H1 (cell line): ENCODE data around the gene FIP1L1. TPM values are rescaled to one million over a fixed set of nuclear protein-coding genes. Genes with fewer than 3 reads are reported as not detected.
"Not testable (repeated sequence)": the region's sequence is repeated elsewhere in the genome, so short reads cannot be mapped to it uniquely, and the experiment has no call there.

ENCODE experiments used
- CTCF ChIA-PET: fragments of 300-600 bp; sonication (Branson Sonifier 250); formaldehyde crosslinking; loops from one replicate; lab custom pipeline; 2021; ENCODE audit not compliant: partially characterized antibody; lab: Charles Lee
- POLR2A ChIA-PET: fragments of 300-600 bp; sonication (Branson Sonifier 250); formaldehyde crosslinking; loops from one replicate; lab custom pipeline; 2021; ENCODE audit warnings: inconsistent platforms; ENCODE audit not compliant: partially characterized antibody; lab: Charles Lee
- DNase-seq, 2 experiments: peaks; one replicate each; pipeline versions ENCODE4 v3.0.0 to v3.0.0-alpha.2; 2010 to 2022; ENCODE audit warnings: low spot score in 2 of 2, low read depth in 1 of 2, mixed read lengths in 1 of 2
- FAIRE-seq: peaks from 2 replicates; lab custom pipeline; 2011; peaks lifted over from hg19 to GRCh38; lab: Jason Lieb, UNC
- H2AFZ ChIP-seq: 2 replicates; pipeline ENCODE4 v1.8.1; 2012; ENCODE audit warnings: low read length, inconsistent platforms
- H2AK5ac ChIP-seq: 2 replicates; pipeline ENCODE4 v1.6.1; 2013; ENCODE audit warnings: low read depth, low read length
- H2BK120ac ChIP-seq: replicated peaks from 2 replicates; pipeline ENCODE3; 2013; ENCODE audit warnings: low read depth, low read length, inconsistent platforms
- H2BK12ac ChIP-seq: 2 replicates; pipeline ENCODE4 v1.6.1; 2013; ENCODE audit warnings: low read depth, low read length
- H2BK15ac ChIP-seq: 2 replicates; pipeline ENCODE4 v1.6.1; 2013; ENCODE audit warnings: low read length
- H2BK20ac ChIP-seq: 2 replicates; pipeline ENCODE4 v1.6.1; 2013; ENCODE audit warnings: low read length
- H2BK5ac ChIP-seq: 2 replicates; pipeline ENCODE4 v1.6.1; 2013; ENCODE audit warnings: low read depth, low read length
- H3K14ac ChIP-seq: 2 replicates; pipeline ENCODE4 v1.6.1; 2013; ENCODE audit warnings: inconsistent platforms; ENCODE audit not compliant: insufficient read length
- H3K18ac ChIP-seq: 2 replicates; pipeline ENCODE4 v1.6.1; 2013; ENCODE audit warnings: low read length; ENCODE audit errors: extremely low read depth
- H3K23ac ChIP-seq: 2 replicates; pipeline ENCODE4 v1.6.1; 2013; ENCODE audit warnings: inconsistent platforms; ENCODE audit not compliant: insufficient read length
- H3K23me2 ChIP-seq: 2 replicates; pipeline ENCODE4 v1.6.1; 2013; ENCODE audit warnings: low read depth, low read length
- H3K27ac ChIP-seq: 2 replicates; pipeline ENCODE4 v1.6.1; 2011; ENCODE audit warnings: low read depth, low read length, inconsistent platforms
- H3K27me3 ChIP-seq, 4 experiments: replicated peaks in 1 of 4; 1 replicate in 1 of 4; 2 replicates in 3 of 4; pipeline versions ENCODE4 v1.6.1 to v1.8.1; 2011 to 2013; ENCODE audit warnings: low read length in 3 of 4, mild to moderate bottlenecking in 3 of 4, inconsistent platforms in 2 of 4, mixed read lengths in 2 of 4, moderate library complexity in 1 of 4; ENCODE audit not compliant: control insufficient read depth in 3 of 4, insufficient read depth in 3 of 4; ENCODE audit errors: extremely low read depth in 1 of 4
- H3K36me3 ChIP-seq, 4 experiments: 2 replicates each; pipeline versions ENCODE4 v1.6.1 to v1.8.1; 2011 to 2013; ENCODE audit warnings: mild to moderate bottlenecking in 4 of 4, low read length in 3 of 4, moderate library complexity in 2 of 4, control low read depth in 1 of 4, inconsistent platforms in 1 of 4; ENCODE audit not compliant: insufficient read depth in 4 of 4, control insufficient read depth in 2 of 4
- H3K4ac ChIP-seq: replicated peaks from 2 replicates; pipeline ENCODE3; 2013; ENCODE audit warnings: low read length, low read depth, mixed read lengths, inconsistent platforms; ENCODE audit not compliant: insufficient read length
- H3K4me1 ChIP-seq, 4 experiments: replicated peaks in 1 of 4; 1 replicate in 1 of 4; 2 replicates in 3 of 4; pipeline versions ENCODE4 v1.6.1 to v1.8.1; 2011 to 2013; ENCODE audit warnings: low read length in 3 of 4, inconsistent platforms in 2 of 4, mixed read lengths in 1 of 4; ENCODE audit not compliant: insufficient read depth in 4 of 4, control insufficient read depth in 3 of 4
- H3K4me2 ChIP-seq, 2 experiments: 2 replicates each; pipeline versions ENCODE4 v1.6.1 to v1.8.1; 2011 to 2013; ENCODE audit warnings: low read depth in 2 of 2, low read length in 2 of 2, control low read depth in 1 of 2, inconsistent platforms in 1 of 2, mild to moderate bottlenecking in 1 of 2; ENCODE audit not compliant: insufficient read depth in 1 of 2
- H3K4me3 ChIP-seq, 4 experiments: fragments of 200-600, 300-600 bp in 1 of 4; sonication (generic), shearing (Covaris generic), sonication (Bioruptor Twin) in 1 of 4; 2 replicates each; pipeline versions ENCODE4 v1.5.1 to v1.8.1; 2011 to 2016; ENCODE audit warnings: low read length in 4 of 4, low read depth in 3 of 4, control low read depth in 2 of 4, inconsistent platforms in 2 of 4, mild to moderate bottlenecking in 2 of 4, mixed read lengths in 1 of 4, moderate library complexity in 1 of 4; ENCODE audit not compliant: insufficient read depth in 2 of 4; ENCODE audit errors: extremely low read depth in 1 of 4
- H3K56ac ChIP-seq: replicated peaks from 2 replicates; pipeline ENCODE3; 2013; ENCODE audit warnings: low read depth, mild to moderate bottlenecking, mixed read lengths, low read length, inconsistent platforms; ENCODE audit not compliant: insufficient read length
- H3K79me1 ChIP-seq: 2 replicates; pipeline ENCODE4 v1.6.1; 2013; ENCODE audit warnings: low read depth, low read length, control low read depth
- H3K79me2 ChIP-seq, 2 experiments: 2 replicates each; pipeline versions ENCODE4 v1.6.1 to v1.8.1; 2012 to 2013; ENCODE audit warnings: low read length in 2 of 2, mild to moderate bottlenecking in 2 of 2, inconsistent platforms in 1 of 2; ENCODE audit not compliant: insufficient read depth in 2 of 2, control insufficient read depth in 1 of 2
- H3K9ac ChIP-seq, 4 experiments: replicated peaks in 1 of 4; 1 replicate in 1 of 4; 2 replicates in 3 of 4; pipeline versions ENCODE4 v1.6.1 to v1.8.1; 2011 to 2013; ENCODE audit warnings: low read depth in 3 of 4, low read length in 3 of 4, control low read depth in 2 of 4, mild to moderate bottlenecking in 2 of 4, moderate library complexity in 2 of 4, inconsistent platforms in 1 of 4; ENCODE audit errors: extremely low read depth in 1 of 4
- H3K9me3 ChIP-seq, 2 experiments: 2 replicates each; pipeline versions ENCODE4 v1.6.1 to v1.8.1; 2012 to 2013; ENCODE audit warnings: mild to moderate bottlenecking in 2 of 2, moderate library complexity in 2 of 2, control low read depth in 1 of 2, inconsistent platforms in 1 of 2, low read depth in 1 of 2, low read length in 1 of 2, mixed read lengths in 1 of 2; ENCODE audit not compliant: insufficient read depth in 2 of 2
- H4K20me1 ChIP-seq, 2 experiments: replicated peaks in 1 of 2; 2 replicates each; pipeline versions ENCODE3 to v1.8.1; 2011 to 2013; ENCODE audit warnings: inconsistent platforms in 2 of 2, low read length in 2 of 2, mild to moderate bottlenecking in 1 of 2; ENCODE audit not compliant: insufficient read depth in 2 of 2, control insufficient read depth in 1 of 2
- H4K5ac ChIP-seq: 2 replicates; pipeline ENCODE4 v1.6.1; 2013; ENCODE audit warnings: low read length, low read depth, mixed read lengths, inconsistent platforms; ENCODE audit not compliant: insufficient read length
- H4K8ac ChIP-seq: 2 replicates; pipeline ENCODE4 v1.8.0; 2013; ENCODE audit warnings: mild to moderate bottlenecking, moderate library complexity, low read length, inconsistent platforms; ENCODE audit not compliant: insufficient read depth; ENCODE audit errors: extremely low read depth
- H4K91ac ChIP-seq: replicated peaks from 2 replicates; pipeline ENCODE3; 2013; ENCODE audit warnings: low read length, mixed read lengths, inconsistent platforms; ENCODE audit not compliant: insufficient read length
- ZNF274 ChIP-seq: IDR thresholded peaks from 2 replicates; pipeline ENCODE4 v1.7.0; 2012; ENCODE audit warnings: low read length, borderline replicate concordance; ENCODE audit errors: extremely low read depth
- WGBS, 2 experiments: shearing (Covaris generic) in 1 of 2; methylation state at CpG; one replicate each; pipeline versions ENCODE4 v1.1.6 to v1.1.7; 2013 to 2015; ENCODE audit warnings: low lambda C conversion rate in 2 of 2, mixed read lengths in 2 of 2, inconsistent platforms in 1 of 2, low coverage in 1 of 2, missing lambda C conversion rate in 1 of 2; ENCODE audit not compliant: insufficient replicate concordance in 2 of 2, insufficient coverage in 1 of 2, insufficient read length in 1 of 2; ENCODE audit errors: extremely low coverage in 1 of 2, missing lambda C conversion rate in 1 of 2; 5-methylcytosine and 5-hydroxymethylcytosine counted together
- polyA plus RNA-seq, 7 experiments: library from polyadenylated mRNA; depleted of rRNA in 3 of 7; stranded (reverse) in 5 of 7; unstranded in 2 of 7; fragments of >200 nt in 5 of 7; fragments of 200-250 nt in 2 of 7; gene quantifications; 1 replicate in 5 of 7; 2 replicates in 1 of 7; 4 replicates in 1 of 7; pipeline versions ENCODE4 v1.2.1 to v1.2.3, GENCODE V29; 2011 to 2013; ENCODE audit warnings: missing spikeins in 2 of 7, mixed read lengths in 2 of 7
- total RNA-seq: library from RNA; stranded (reverse); fragmentation: NEBNext Ultra II Directional; extraction: Animal tissue kit (Norgen Biotek cat#: 25700); gene quantifications from 2 replicates; pipeline ENCODE4 v1.2.1, GENCODE V29; 2021

FIP1L1 gene
- total and polyA plus RNA-seq, 2 of the 8 experiments (the other 6 are each of a cell fraction or from before 2014, with no cell fraction given) = 19.5 to 53.7 TPM

DNA sequence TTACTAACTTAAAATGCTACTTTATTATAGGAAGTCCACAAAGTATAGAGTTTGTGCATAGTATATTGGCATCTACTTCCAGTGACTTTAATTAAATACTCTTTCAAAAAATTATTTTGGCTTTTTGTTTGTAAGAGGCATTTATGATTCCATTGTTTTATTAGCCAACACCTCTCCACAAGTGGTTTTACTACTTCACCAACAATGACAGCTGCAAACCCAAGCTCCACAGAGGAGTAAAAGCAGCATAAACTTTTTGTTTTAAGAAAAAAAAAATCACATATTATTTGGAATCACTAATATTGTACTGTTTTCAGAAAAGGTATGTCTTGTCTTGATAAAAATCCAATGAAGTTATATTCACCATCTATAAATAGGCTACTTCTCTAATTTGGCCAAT lies 88.5 kb downstream of the FIP1L1 start (continued):
- no peak for TF ChIP-seq ZNF274

DNA sequence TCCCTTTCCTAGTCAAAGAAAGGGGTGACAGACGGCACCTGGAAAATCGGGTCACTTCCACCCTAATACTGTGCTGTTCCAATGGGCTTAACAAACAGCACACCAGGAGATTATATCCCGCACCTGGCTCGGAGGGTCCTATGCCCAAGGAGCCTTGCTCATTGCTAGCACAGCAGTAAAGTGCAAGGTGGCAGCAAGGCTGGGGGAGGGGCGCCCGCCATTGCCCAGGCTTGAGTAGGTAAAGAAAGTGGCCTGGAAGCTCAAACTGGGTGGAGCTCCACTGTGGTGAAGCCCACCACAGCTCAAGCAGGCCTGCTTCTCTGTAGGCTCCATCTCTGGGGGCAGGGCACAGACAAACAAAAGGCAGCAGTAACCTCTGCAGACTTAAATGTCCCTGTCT lies 89.1 kb downstream of the FIP1L1 start:
- CTCF ChIA-PET = interaction anchor here (0.6 to 0.8 kb wide), 2 partner anchors 23 to 77 kb away, joined by 3 read pairs; no protein-coding TSS in a partner anchor
- FAIRE-seq, H3K56ac ChIP-seq, H3K27ac ChIP-seq, H2BK20ac ChIP-seq, H4K91ac ChIP-seq, H3K27me3 ChIP-seq, H3K9ac ChIP-seq, H3K4ac ChIP-seq, H2AK5ac ChIP-seq, H3K23me2 ChIP-seq, H4K8ac ChIP-seq, H3K79me1 ChIP-seq, POLR2A ChIA-PET, H3K4me2 ChIP-seq, H3K18ac ChIP-seq, H2BK5ac ChIP-seq, H3K79me2 ChIP-seq, H2BK120ac ChIP-seq, H4K5ac ChIP-seq, H2BK12ac ChIP-seq, H2BK15ac ChIP-seq, H3K23ac ChIP-seq, H4K20me1 ChIP-seq, H2AFZ ChIP-seq, H3K14ac ChIP-seq, H3K4me3 ChIP-seq, H3K4me1 ChIP-seq: not testable (repeated sequence)
- WGBS, 2 experiments = 93% methylated on average over 5 of the region's 6 CpGs; no CpG with 5 or more reads in 1 of the 2 experiments
- peaks cover 0 to 15% (median 5%) of the 10 kb centered on the region in 4 experiments; a peak in 4 of 8 replicates for H3K36me3 ChIP-seq
- peak in 1 of 2 experiments; percentile 41 for DNase-seq
- H3K9me3 ChIP-seq = peaks cover 7 to 13% of the 10 kb centered on the region in 2 experiments; a peak in 2 of 4 replicates
